Urinary bladder (tissue), 4 donors: ENCODE results near the gene KIF1B. TPM values are rescaled to one million over a fixed set of nuclear protein-coding genes. Genes with fewer than 3 reads are reported as not detected.
A peak's percentile ranks its signal among the peaks of the same experiment; 100 is the strongest.

Experiments
- DNase-seq: peaks from one replicate; pipeline ENCODE4 v3.0.0-alpha.2; 2015; ENCODE audit errors: extremely low spot score
- H3K27ac ChIP-seq: one replicate; pipeline ENCODE4 v1.5.1; 2013; ENCODE audit warnings: low read depth, mild to moderate bottlenecking, moderate library complexity
- H3K36me3 ChIP-seq: one replicate; pipeline ENCODE4 v1.6.1; 2013; ENCODE audit warnings: mild to moderate bottlenecking, moderate library complexity; ENCODE audit not compliant: insufficient read depth
- H3K4me1 ChIP-seq: one replicate; pipeline ENCODE4 v1.6.1; 2013; ENCODE audit warnings: mild to moderate bottlenecking, moderate library complexity; ENCODE audit not compliant: insufficient read depth
- H3K4me3 ChIP-seq: one replicate; pipeline ENCODE4 v1.5.1; 2013; ENCODE audit warnings: low read depth, low read length
- WGBS: extraction: QIAGEN DNeasy Blood & Tissue Kit; methylation state at CpG from one replicate; pipeline ENCODE4 v1.1.7; 2013; 5-methylcytosine and 5-hydroxymethylcytosine counted together
- polyA plus RNA-seq: library from polyadenylated mRNA; stranded (reverse); fragments of 200-250 nt; gene quantifications from one replicate; pipeline ENCODE4 v1.2.3, GENCODE V29; 2013
- total RNA-seq: library from RNA; depleted of rRNA; stranded (reverse); fragments of >200 nt; gene quantifications from one replicate; pipeline ENCODE4 v1.2.3, GENCODE V29; 2014
- donor health status: healthy with polysubstance abuse.
- donor health status: healthy.

The KIF1B gene
- total and polyA plus RNA-seq, 2 donors, result 17.2 to 96.0 TPM

GRCh38 chr1:10322821-10323220 lies 112.5 kb downstream of the KIF1B start:
- DNase-seq, result no peak
- 94% methylated on average over 7 of the region's 7 CpGs for WGBS
- no peak overlapping the region for H3K4me3 ChIP-seq
- H3K36me3 ChIP-seq, result peaks cover 2% of the 10 kb centered on the region
- no peaks in the 10 kb centered on the region for H3K4me1 ChIP-seq
- H3K27ac ChIP-seq, result no peak overlapping the region

GRCh38 chr1:10324627-10325026 lies 114.3 kb downstream of the KIF1B start:
- Histone ChIP-seq H3K4me1 (no peaks in the 10 kb centered on the region), H3K27ac (no peak overlapping the region), H3K36me3 (peaks cover 2% of the 10 kb centered on the region), H3K4me3 (no peak overlapping the region)
- no peak for DNase-seq
- whole genome bisulfite sequencing, result 89% methylated on average over 6 of the region's 6 CpGs

GRCh38 chr1:10325521-10325920 lies 115.2 kb downstream of the KIF1B start:
- no peak overlapping the region for H3K27ac ChIP-seq
- no peak for DNase-seq
- H3K4me3 ChIP-seq, result no peak overlapping the region
- H3K4me1 ChIP-seq, result no peaks in the 10 kb centered on the region
- H3K36me3 ChIP-seq, result peaks cover 2% of the 10 kb centered on the region
- 72% methylated on average over 3 of the region's 3 CpGs for WGBS

- H3K36me3 ChIP-seq, result peaks cover 2% of the 10 kb centered on the region
- 96% methylated on average over 11 of the region's 11 CpGs for WGBS
- no peak for DNase-seq
- no peak overlapping the region for H3K27ac ChIP-seq
- no peak overlapping the region for H3K4me3 ChIP-seq
- H3K4me1 ChIP-seq, result no peaks in the 10 kb centered on the region
These were observed 115.9 kb downstream of the KIF1B start for GRCh38 chr1:10326251-10326650.

GRCh38 chr1:10328180-10328963 lies 118.0 kb downstream of the KIF1B start:
- 87% methylated on average over 6 of the region's 6 CpGs for WGBS

GRCh38 chr1:10337436-10337835 lies 127.1 kb downstream of the KIF1B start:
- Histone ChIP-seq H3K36me3 (no peaks in the 10 kb centered on the region), H3K4me3 (no peak overlapping the region), H3K27ac (no peak overlapping the region), H3K4me1 (no peaks in the 10 kb centered on the region)
- WGBS, result 75% methylated on average over 3 of the region's 3 CpGs
- no peak for DNase-seq

More at GRCh38 chr1:10328180-10328963, 118.0 kb downstream of the KIF1B start:
- Histone ChIP-seq H3K27ac (no peak overlapping the region), H3K36me3 (no peaks in the 10 kb centered on the region), H3K4me1 (no peaks in the 10 kb centered on the region), H3K4me3 (no peak overlapping the region)
- no peak for DNase-seq

GRCh38 chr1:10338047-10338446 lies 127.7 kb downstream of the KIF1B start:
- Histone ChIP-seq H3K27ac (no peak overlapping the region), H3K4me1 (no peaks in the 10 kb centered on the region), H3K36me3 (peaks cover 3% of the 10 kb centered on the region), H3K4me3 (no peak overlapping the region)
- DNase-seq, result no peak
- WGBS, result 27% methylated on average over 2 of the region's 2 CpGs

GRCh38 chr1:10338611-10339010 lies 128.2 kb downstream of the KIF1B start:
- Histone ChIP-seq H3K27ac (no peak overlapping the region), H3K36me3 (peaks cover 4% of the 10 kb centered on the region), H3K4me1 (no peaks in the 10 kb centered on the region), H3K4me3 (no peak overlapping the region)
- 77% methylated on average over 6 of the region's 6 CpGs for WGBS
- DNase-seq, result no peak

GRCh38 chr1:10339036-10339567 lies 128.7 kb downstream of the KIF1B start:
- no peak overlapping the region for H3K27ac ChIP-seq
- H3K4me1 ChIP-seq, result no peaks in the 10 kb centered on the region
- peaks cover 4% of the 10 kb centered on the region for H3K36me3 ChIP-seq
- 83% methylated on average over 4 of the region's 4 CpGs for WGBS
- DNase-seq, result no peak
- no peak overlapping the region for H3K4me3 ChIP-seq

GRCh38 chr1:10339815-10340214 lies 129.4 kb downstream of the KIF1B start:
- DNase-seq, result peak; percentile 14
- H3K4me1 ChIP-seq, result no peaks in the 10 kb centered on the region
- 46% methylated on average over 5 of the region's 5 CpGs for WGBS
- H3K27ac ChIP-seq, result no peak overlapping the region
- H3K4me3 ChIP-seq, result no peak overlapping the region
- peaks cover 4% of the 10 kb centered on the region for H3K36me3 ChIP-seq

GRCh38 chr1:10340930-10341590 lies 130.7 kb downstream of the KIF1B start:
- Histone ChIP-seq H3K4me1 (no peaks in the 10 kb centered on the region), H3K4me3 (no peak overlapping the region), H3K36me3 (peaks cover 4% of the 10 kb centered on the region), H3K27ac (no peak overlapping the region)
- 61% methylated on average over 2 of the region's 2 CpGs for WGBS
- no peak for DNase-seq

- no peaks in the 10 kb centered on the region for H3K4me1 ChIP-seq
- peaks cover 4% of the 10 kb centered on the region for H3K36me3 ChIP-seq
- DNase-seq, result no peak
- H3K27ac ChIP-seq, result no peak overlapping the region
- H3K4me3 ChIP-seq, result no peak overlapping the region
These were observed 136.7 kb downstream of the KIF1B start for GRCh38 chr1:10347109-10347508.

GRCh38 chr1:10353282-10353681 lies 142.9 kb downstream of the KIF1B start:
- no peaks in the 10 kb centered on the region for H3K4me1 ChIP-seq
- H3K36me3 ChIP-seq, result no peaks in the 10 kb centered on the region
- DNase-seq, result no peak
- H3K4me3 ChIP-seq, result no peak overlapping the region
- WGBS, result 55% methylated on average over 4 of the region's 4 CpGs
- no peak overlapping the region for H3K27ac ChIP-seq

- Histone ChIP-seq H3K27ac (no peak overlapping the region), H3K36me3 (no peaks in the 10 kb centered on the region)
- 50% methylated on average over 2 of the region's 2 CpGs for WGBS
These were observed 143.3 kb downstream of the KIF1B start for GRCh38 chr1:10353693-10354092.

More at GRCh38 chr1:10353693-10354092, 143.3 kb downstream of the KIF1B start:
- DNase-seq, result no peak
- H3K4me3 ChIP-seq, result no peak overlapping the region
- no peaks in the 10 kb centered on the region for H3K4me1 ChIP-seq
